ENCODE data around the gene WWOX. TPM values are rescaled to one million over a fixed set of nuclear protein-coding genes. Genes with fewer than 3 reads are reported as not detected.

WWOX gene
- total and polyA plus RNA-seq, 2 of the 13 experiments (the other 11 are each of a cell fraction or from before 2014, with no cell fraction given): 9.1 to 37.4 TPM

DNA sequence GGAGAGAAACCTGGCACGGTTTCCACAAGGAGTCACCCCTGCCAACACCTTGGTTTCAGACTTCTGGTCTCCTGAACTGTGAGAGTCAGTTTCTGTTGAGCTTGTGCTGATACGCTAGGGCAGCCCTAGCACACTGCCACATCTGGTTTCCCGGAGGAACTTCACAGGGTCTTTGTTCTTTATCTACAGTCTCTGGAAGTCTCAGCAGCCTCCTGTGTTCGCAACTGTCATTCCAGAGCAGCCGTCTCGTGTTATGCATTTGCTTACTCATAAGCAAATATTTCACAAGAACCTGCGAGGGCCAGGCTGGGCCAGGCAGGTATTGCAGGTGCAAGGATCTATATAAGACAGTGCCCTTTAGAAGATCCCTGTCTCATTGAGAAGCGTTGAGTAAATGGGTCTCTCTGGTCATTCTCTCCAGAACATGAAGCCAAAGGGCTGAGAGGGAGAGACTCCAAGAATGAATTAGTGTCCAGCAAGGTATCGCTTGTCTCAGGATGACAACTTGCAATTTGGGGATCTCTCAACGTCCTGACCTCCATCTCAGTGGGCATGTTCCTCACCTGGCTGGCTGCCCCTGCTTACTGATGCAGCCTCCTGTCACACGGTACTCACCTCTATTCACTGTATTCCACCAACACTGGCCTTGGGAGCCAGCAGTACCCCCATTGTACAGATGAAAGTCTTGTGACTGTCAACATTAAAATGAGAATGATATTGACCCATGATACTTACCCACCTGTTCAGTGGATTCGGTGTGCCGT is 141.2 kb downstream of the WWOX start (continued):
- TF ChIP-seq, protein P1, sequence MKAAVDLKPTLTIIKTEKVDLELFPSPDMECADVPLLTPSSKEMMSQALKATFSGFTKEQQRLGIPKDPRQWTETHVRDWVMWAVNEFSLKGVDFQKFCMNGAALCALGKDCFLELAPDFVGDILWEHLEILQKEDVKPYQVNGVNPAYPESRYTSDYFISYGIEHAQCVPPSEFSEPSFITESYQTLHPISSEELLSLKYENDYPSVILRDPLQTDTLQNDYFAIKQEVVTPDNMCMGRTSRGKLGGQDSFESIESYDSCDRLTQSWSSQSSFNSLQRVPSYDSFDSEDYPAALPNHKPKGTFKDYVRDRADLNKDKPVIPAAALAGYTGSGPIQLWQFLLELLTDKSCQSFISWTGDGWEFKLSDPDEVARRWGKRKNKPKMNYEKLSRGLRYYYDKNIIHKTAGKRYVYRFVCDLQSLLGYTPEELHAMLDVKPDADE (CRISPR knock-in tag; IDR thresholded peaks at IDR 0.05): no peak
- TF ChIP-seq ZSCAN12 (CRISPR knock-in tag; IDR thresholded peaks at IDR 0.05): no peak
- TF ChIP-seq, protein P2, sequence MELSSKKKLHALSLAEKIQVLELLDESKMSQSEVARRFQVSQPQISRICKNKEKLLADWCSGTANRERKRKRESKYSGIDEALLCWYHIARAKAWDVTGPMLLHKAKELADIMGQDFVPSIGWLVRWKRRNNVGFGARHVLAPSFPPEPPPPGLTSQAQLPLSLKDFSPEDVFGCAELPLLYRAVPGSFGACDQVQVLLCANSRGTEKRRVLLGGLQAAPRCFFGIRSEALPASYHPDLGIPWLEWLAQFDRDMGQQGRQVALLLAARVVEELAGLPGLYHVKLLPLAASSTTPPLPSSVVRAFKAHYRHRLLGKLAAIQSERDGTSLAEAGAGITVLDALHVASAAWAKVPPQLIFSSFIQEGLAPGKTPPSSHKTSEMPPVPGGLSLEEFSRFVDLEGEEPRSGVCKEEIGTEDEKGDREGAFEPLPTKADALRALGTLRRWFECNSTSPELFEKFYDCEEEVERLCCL (CRISPR knock-in tag; IDR thresholded peaks at IDR 0.05; ENCODE audit: borderline replicate concordance): no peak
- TF ChIP-seq SPEN (CRISPR knock-in tag; IDR thresholded peaks at IDR 0.05; ENCODE audit: low read depth): no peak
- TF ChIP-seq, protein P3, sequence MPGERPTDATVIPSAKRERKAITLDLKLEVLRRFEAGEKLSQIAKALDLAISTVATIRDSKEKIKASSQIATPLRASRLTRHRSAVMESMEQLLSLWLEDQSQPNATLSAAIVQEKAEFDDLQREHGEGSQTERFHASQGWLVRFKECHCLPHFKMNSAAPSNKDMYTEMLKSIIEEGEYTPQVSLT (CRISPR knock-in tag; IDR thresholded peaks at IDR 0.05; ENCODE audit: borderline replicate concordance, low read depth): no peak
- no peak for TF ChIP-seq ARID2 (CRISPR knock-in tag; IDR thresholded peaks at IDR 0.05; ENCODE audit: borderline replicate concordance)
- TF ChIP-seq MBD4 (IDR thresholded peaks at IDR 0.05; ENCODE audit: borderline replicate concordance, low read length): no peak
- TF ChIP-seq, protein P4, sequence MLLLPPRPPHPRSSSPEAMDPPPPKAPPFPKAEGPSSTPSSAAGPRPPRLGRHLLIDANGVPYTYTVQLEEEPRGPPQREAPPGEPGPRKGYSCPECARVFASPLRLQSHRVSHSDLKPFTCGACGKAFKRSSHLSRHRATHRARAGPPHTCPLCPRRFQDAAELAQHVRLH (CRISPR knock-in tag; IDR thresholded peaks at IDR 0.05; ENCODE audit: borderline replicate concordance, low read depth): peak; percentile 80
- TF ChIP-seq, protein P5, sequence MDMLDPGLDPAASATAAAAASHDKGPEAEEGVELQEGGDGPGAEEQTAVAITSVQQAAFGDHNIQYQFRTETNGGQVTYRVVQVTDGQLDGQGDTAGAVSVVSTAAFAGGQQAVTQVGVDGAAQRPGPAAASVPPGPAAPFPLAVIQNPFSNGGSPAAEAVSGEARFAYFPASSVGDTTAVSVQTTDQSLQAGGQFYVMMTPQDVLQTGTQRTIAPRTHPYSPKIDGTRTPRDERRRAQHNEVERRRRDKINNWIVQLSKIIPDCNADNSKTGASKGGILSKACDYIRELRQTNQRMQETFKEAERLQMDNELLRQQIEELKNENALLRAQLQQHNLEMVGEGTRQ (IDR thresholded peaks at IDR 0.05; ENCODE audit: low read depth, low read length): no peak
- TF ChIP-seq, protein P5 (CRISPR knock-in tag; IDR thresholded peaks at IDR 0.05; ENCODE audit: borderline replicate concordance): no peak
- no peak for TF ChIP-seq HOXA9 (CRISPR knock-in tag; IDR thresholded peaks at IDR 0.05; ENCODE audit: borderline replicate concordance)
- TF ChIP-seq MTF2 (CRISPR knock-in tag; IDR thresholded peaks at IDR 0.05; ENCODE audit: borderline replicate concordance): no peak
- no peak for TF ChIP-seq KDM4B (CRISPR knock-in tag; IDR thresholded peaks at IDR 0.05)
- TF ChIP-seq SMYD3 (CRISPR knock-in tag; IDR thresholded peaks at IDR 0.05): no peak
- no peak for TF ChIP-seq SYNCRIP (IDR thresholded peaks at IDR 0.05; ENCODE audit: insufficient read depth, low read depth, low read length)
- peak; percentile 46; the same call in 1 of the 2 replicates for TF ChIP-seq KAT8 (CRISPR knock-in tag; IDR thresholded peaks at IDR 0.05)
- TF ChIP-seq ZNF251 (CRISPR knock-in tag; IDR thresholded peaks at IDR 0.05): no peak
- TF ChIP-seq, protein P6, sequence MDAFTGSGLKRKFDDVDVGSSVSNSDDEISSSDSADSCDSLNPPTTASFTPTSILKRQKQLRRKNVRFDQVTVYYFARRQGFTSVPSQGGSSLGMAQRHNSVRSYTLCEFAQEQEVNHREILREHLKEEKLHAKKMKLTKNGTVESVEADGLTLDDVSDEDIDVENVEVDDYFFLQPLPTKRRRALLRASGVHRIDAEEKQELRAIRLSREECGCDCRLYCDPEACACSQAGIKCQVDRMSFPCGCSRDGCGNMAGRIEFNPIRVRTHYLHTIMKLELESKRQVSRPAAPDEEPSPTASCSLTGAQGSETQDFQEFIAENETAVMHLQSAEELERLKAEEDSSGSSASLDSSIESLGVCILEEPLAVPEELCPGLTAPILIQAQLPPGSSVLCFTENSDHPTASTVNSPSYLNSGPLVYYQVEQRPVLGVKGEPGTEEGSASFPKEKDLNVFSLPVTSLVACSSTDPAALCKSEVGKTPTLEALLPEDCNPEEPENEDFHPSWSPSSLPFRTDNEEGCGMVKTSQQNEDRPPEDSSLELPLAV (CRISPR knock-in tag; conservative IDR thresholded peaks at IDR 0.05; ENCODE audit: low read depth): no peak
- TF ChIP-seq EED (CRISPR knock-in tag; IDR thresholded peaks at IDR 0.05): no peak
- no peak for TF ChIP-seq ZNF10 (CRISPR knock-in tag; IDR thresholded peaks at IDR 0.05; ENCODE audit: borderline replicate concordance, low read depth)
- 0 out of 2 replicates have a peak, but pooled peaks have one; percentile 28 for TF ChIP-seq GFI1 (CRISPR knock-in tag; IDR thresholded peaks at IDR 0.05; ENCODE audit: borderline replicate concordance)
- TF ChIP-seq, protein P7, sequence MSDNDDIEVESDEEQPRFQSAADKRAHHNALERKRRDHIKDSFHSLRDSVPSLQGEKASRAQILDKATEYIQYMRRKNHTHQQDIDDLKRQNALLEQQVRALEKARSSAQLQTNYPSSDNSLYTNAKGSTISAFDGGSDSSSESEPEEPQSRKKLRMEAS (IDR thresholded peaks at IDR 0.05): peak; percentile 41
